Smooth muscle cell (in vitro differentiated cells): ENCODE data around the gene SYT5. TPM values are rescaled to one million over a fixed set of nuclear protein-coding genes. Genes with fewer than 3 reads are reported as not detected.
"Not testable (repeated sequence)": the region's sequence is repeated elsewhere in the genome, so short reads cannot be mapped to it uniquely, and the experiment has no call there.

Experiments
- DNase-seq: peaks from one replicate; lab custom pipeline; 2025; ENCODE audit not compliant: unreplicated experiment; lab: John Stamatoyannopoulos, UW
- H2AFZ ChIP-seq: fragments of 200-600 bp; sonication (generic); 2 replicates; pipeline ENCODE4 v1.6.0; 2016; ENCODE audit warnings: antibody characterized with exemption, low read depth, mild to moderate bottlenecking
- H3F3A ChIP-seq: fragments of 200-600 bp; sonication (generic); 2 replicates; pipeline ENCODE4 v1.6.0; 2017; ENCODE audit warnings: antibody characterized with exemption, low read depth
- H3K27ac ChIP-seq: fragments of 200-600 bp; sonication (generic); 2 replicates; pipeline ENCODE4 v1.5.1; 2016; ENCODE audit warnings: low read depth, mild to moderate bottlenecking
- H3K27me3 ChIP-seq: fragments of 200-600 bp; sonication (generic); 2 replicates; pipeline ENCODE4 v1.6.1; 2016; ENCODE audit warnings: low read depth, mild to moderate bottlenecking
- H3K36me3 ChIP-seq: fragments of 200-600 bp; sonication (generic); 2 replicates; pipeline ENCODE4 v1.5.1; 2016; ENCODE audit warnings: low read depth
- H3K4me1 ChIP-seq: fragments of 200-600 bp; sonication (generic); 2 replicates; pipeline ENCODE4 v1.5.1; 2016; ENCODE audit warnings: low read depth
- H3K4me2 ChIP-seq: fragments of 200-600 bp; sonication (generic); 2 replicates; pipeline ENCODE4 v1.6.0; 2016; ENCODE audit warnings: mild to moderate bottlenecking
- H3K4me3 ChIP-seq: fragments of 200-600 bp; sonication (generic); 2 replicates; pipeline ENCODE4 v1.5.1; 2016; ENCODE audit warnings: mild to moderate bottlenecking
- H3K79me2 ChIP-seq: fragments of 200-600 bp; sonication (generic); 2 replicates; pipeline ENCODE4 v1.6.0; 2016; ENCODE audit warnings: low read depth, mild to moderate bottlenecking
- H3K9ac ChIP-seq: fragments of 200-600 bp; sonication (generic); 2 replicates; pipeline ENCODE4 v1.6.0; 2016; ENCODE audit warnings: low read depth
- H3K9me3 ChIP-seq: fragments of 200-600 bp; sonication (generic); replicated peaks from 2 replicates; pipeline ENCODE4 v1.5.1; 2016; ENCODE audit warnings: low read depth
- H4K20me1 ChIP-seq: fragments of 200-600 bp; sonication (generic); 2 replicates; pipeline ENCODE4 v1.6.0; 2016; ENCODE audit warnings: low read depth
- CTCF ChIP-seq: fragments of 200-600 bp; sonication (generic); IDR thresholded peaks from 2 replicates; pipeline ENCODE4 v1.5.1; 2017; ENCODE audit warnings: borderline replicate concordance, mild to moderate bottlenecking, antibody characterized with exemption; ENCODE audit not compliant: insufficient read depth, poor library complexity, severe bottlenecking
- WGBS: methylation state at CpG from one replicate; pipeline ENCODE4 v1.1.7; 2016; ENCODE audit warnings: low lambda C conversion rate; 5-methylcytosine and 5-hydroxymethylcytosine counted together
- polyA plus RNA-seq: library from polyadenylated mRNA; unstranded; fragments of >200 nt; fragmentation: Nextera tagmentation; extraction: Ambion mirVana; gene quantifications from 2 replicates; pipeline ENCODE4 v1.2.1, GENCODE V29; 2016
- total RNA-seq: library from RNA; depleted of rRNA; stranded (reverse); fragments of >200 nt; gene quantifications from 2 replicates; pipeline ENCODE4 v1.2.3, GENCODE V29; 2014

SYT5 gene
- total and polyA plus RNA-seq, 2 experiments from 2014 or later, result not detected

GRCh38 chr19:55226788-55227187 is 46.7 kb upstream of the SYT5 start:
- Histone ChIP-seq H3K4me1 (no peaks in the 10 kb centered on the region), H3K9ac (no peak overlapping the region), H2AFZ (no peak overlapping the region), H3K4me3 (no peak overlapping the region), H3K9me3 (no peaks in the 10 kb centered on the region), H3F3A (no peaks in the 10 kb centered on the region), H3K79me2 (no peaks in the 10 kb centered on the region), H3K4me2 (no peak overlapping the region), H3K27me3 (no peaks in the 10 kb centered on the region), H4K20me1 (peaks cover 11% of the 10 kb centered on the region), H3K36me3 (no peaks in the 10 kb centered on the region), H3K27ac (no peak overlapping the region)
- no peak for DNase-seq
- no peak for TF ChIP-seq CTCF
- 91% methylated on average over 17 of the region's 18 CpGs for WGBS

DNA sequence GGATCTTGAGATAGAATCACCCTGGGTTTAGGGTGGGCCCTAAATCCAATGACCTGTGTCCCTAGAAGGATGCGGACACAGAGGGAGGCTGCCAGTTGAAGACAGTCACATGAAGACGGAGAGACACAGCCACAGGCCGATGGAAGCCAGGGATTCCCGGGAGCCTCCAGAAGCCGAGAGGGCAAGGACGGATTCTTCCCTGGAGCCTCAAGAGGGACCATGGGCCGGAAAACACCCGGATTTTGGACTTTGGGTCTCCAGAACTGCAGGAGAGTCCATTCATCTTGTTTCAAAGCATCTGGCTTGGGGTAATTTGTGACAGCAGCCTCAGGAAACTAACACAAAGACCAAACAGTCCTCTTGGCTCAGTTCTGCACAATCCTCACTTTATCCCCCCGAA is 46.2 kb upstream of the SYT5 start:
- H3K9ac ChIP-seq, result no peak overlapping the region
- TF ChIP-seq CTCF, result no peak
- H3K27me3 ChIP-seq, result no peaks in the 10 kb centered on the region
- no peak overlapping the region for H3K4me3 ChIP-seq
- H3K79me2 ChIP-seq, result no peaks in the 10 kb centered on the region
- no peaks in the 10 kb centered on the region for H3F3A ChIP-seq
- no peaks in the 10 kb centered on the region for H3K36me3 ChIP-seq
- H3K9me3 ChIP-seq, result no peaks in the 10 kb centered on the region
- no peaks in the 10 kb centered on the region for H3K4me1 ChIP-seq
- peaks cover 11% of the 10 kb centered on the region for H4K20me1 ChIP-seq
- DNase-seq, result no peak
- WGBS, result 86% methylated on average over 9 of the region's 9 CpGs
- H3K4me2 ChIP-seq, result no peak overlapping the region
- H3K27ac ChIP-seq, result no peak overlapping the region
- no peak overlapping the region for H2AFZ ChIP-seq

GRCh38 chr19:55225415-55225958 is 45.4 kb upstream of the SYT5 start:
- TF ChIP-seq CTCF, result no peak
- DNase-seq, result no peak
- Histone ChIP-seq H3K4me3 (no peak overlapping the region), H4K20me1 (peaks cover 11% of the 10 kb centered on the region), H3K4me1 (no peaks in the 10 kb centered on the region), H2AFZ (no peak overlapping the region), H3K36me3 (no peaks in the 10 kb centered on the region), H3K27me3 (no peaks in the 10 kb centered on the region), H3K9me3 (no peaks in the 10 kb centered on the region), H3K9ac (no peak overlapping the region), H3K27ac (no peak overlapping the region), H3K4me2 (no peak overlapping the region), H3K79me2 (no peaks in the 10 kb centered on the region), H3F3A (no peaks in the 10 kb centered on the region)
- 96% methylated on average over 7 of the region's 7 CpGs for WGBS

DNA sequence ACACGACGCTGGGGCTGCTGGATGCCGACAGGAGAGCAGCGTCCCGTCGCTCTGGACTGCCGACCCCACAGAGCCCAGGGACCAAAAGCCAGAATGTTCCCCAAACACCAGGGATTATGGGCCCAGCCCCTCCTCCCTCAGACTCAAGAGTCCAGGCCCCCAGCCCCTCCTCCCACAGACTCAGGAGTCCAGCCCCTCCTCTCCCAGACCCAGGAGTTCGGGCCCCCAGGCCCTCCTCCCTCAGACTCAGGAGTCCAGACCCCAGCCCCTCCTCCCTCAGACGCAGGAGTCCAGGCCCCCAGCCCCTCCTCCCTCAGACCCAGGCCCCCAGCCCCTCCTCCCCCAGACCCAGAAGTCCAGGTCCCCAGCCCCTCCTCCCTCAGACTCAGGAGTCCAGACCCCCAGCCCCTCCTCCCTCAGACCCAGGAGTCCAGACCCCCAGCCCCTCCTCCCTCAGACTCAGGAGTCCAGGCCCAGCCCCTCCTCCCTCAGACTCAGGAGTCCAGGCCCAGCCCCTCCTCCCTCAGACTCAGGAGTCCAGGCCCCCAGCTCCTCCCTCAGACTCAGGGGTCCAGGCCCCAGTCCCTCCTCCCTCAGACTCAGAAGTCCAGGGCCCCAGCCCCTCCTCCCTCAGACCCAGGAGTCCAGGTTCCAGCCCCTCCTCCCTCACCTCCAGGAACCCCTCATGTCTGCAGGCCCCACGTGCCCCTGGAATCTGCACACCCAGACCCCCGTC is 44.8 kb upstream of the SYT5 start:
- not testable (repeated sequence) for H3K4me2 ChIP-seq, H3K4me1 ChIP-seq, H3K27ac ChIP-seq, H3F3A ChIP-seq, H3K9me3 ChIP-seq, H3K4me3 ChIP-seq, H2AFZ ChIP-seq, DNase-seq, H3K79me2 ChIP-seq, H3K9ac ChIP-seq, H3K36me3 ChIP-seq, H3K27me3 ChIP-seq
- WGBS, result 86% methylated on average over 9 of the region's 11 CpGs
- H4K20me1 ChIP-seq, result peaks cover 11% of the 10 kb centered on the region
